IMR-90 (cell line): ENCODE measurements around the gene GPR27. TPM values are rescaled to one million over a fixed set of nuclear protein-coding genes. Genes with fewer than 3 reads are reported as not detected.

Source experiments
- ATAC-seq: fragments of 200-7000 bp; cut with Tn5 transposase; 2 replicates; pipeline ENCODE4 v1.9.1; 2020; ENCODE audit warnings: low read depth, mild to moderate bottlenecking, moderate library complexity
- BruUV-seq: library from RNA; stranded (reverse); fragments of 400-500 nt; replicated peaks from 2 replicates; lab custom pipeline; 2021; lab: Mats Ljungman, UMichigan
- CTCF ChIA-PET: fragments of 300-600 bp; formaldehyde crosslinking; extraction: SDS; loops from one replicate; lab custom pipeline; 2021; ENCODE audit warnings: antibody characterized with exemption; lab: Yijun Ruan, JAX
- POLR2A ChIA-PET: fragments of 300-600 bp; sonication (Branson Sonifier 250); formaldehyde crosslinking; loops from one replicate; lab custom pipeline; 2022; ENCODE audit warnings: antibody characterized with exemption; ENCODE audit not compliant: unreplicated experiment; lab: Charles Lee
- DNase-seq: peaks from one replicate; pipeline ENCODE4 v3.0.0; 2013
- H2AFZ ChIP-seq: replicated peaks from 2 replicates; pipeline ENCODE3; 2013; ENCODE audit warnings: low read length, mild to moderate bottlenecking; ENCODE audit not compliant: poor library complexity
- H2AK5ac ChIP-seq: 2 replicates; pipeline ENCODE4 v1.6.1; 2013; ENCODE audit warnings: low read depth, low read length, inconsistent platforms
- H2AK9ac ChIP-seq: replicated peaks from 2 replicates; pipeline ENCODE3; 2013; ENCODE audit warnings: mild to moderate bottlenecking, low read depth, low read length, moderate library complexity; ENCODE audit not compliant: poor library complexity
- H2BK120ac ChIP-seq: 2 replicates; pipeline ENCODE4 v1.6.1; 2013; ENCODE audit warnings: low read depth, low read length, inconsistent platforms
- H2BK15ac ChIP-seq: 3 replicates; pipeline ENCODE4 v1.6.1; 2013; ENCODE audit warnings: low read depth, low read length, inconsistent platforms
- H2BK20ac ChIP-seq: 2 replicates; pipeline ENCODE4 v1.6.1; 2013; ENCODE audit warnings: low read depth, mild to moderate bottlenecking, inconsistent platforms, low read length, moderate library complexity
- H2BK5ac ChIP-seq: 2 replicates; pipeline ENCODE4 v1.6.1; 2013; ENCODE audit warnings: mild to moderate bottlenecking, low read depth, low read length, inconsistent platforms; ENCODE audit not compliant: poor library complexity, severe bottlenecking
- H3K14ac ChIP-seq: replicated peaks from 2 replicates; pipeline ENCODE4 v1.6.1; 2013; ENCODE audit warnings: low read depth, low read length, inconsistent platforms
- H3K18ac ChIP-seq: 2 replicates; pipeline ENCODE4 v1.6.1; 2013; ENCODE audit warnings: low read depth, low read length, control low read depth
- H3K23ac ChIP-seq: 2 replicates; pipeline ENCODE4 v1.6.1; 2013; ENCODE audit warnings: low read depth, low read length, inconsistent platforms
- H3K27ac ChIP-seq: 2 replicates; pipeline ENCODE4 v1.5.1; 2013; ENCODE audit warnings: mild to moderate bottlenecking, control low read depth, low read length; ENCODE audit not compliant: insufficient read depth
- H3K27me3 ChIP-seq: 2 replicates; pipeline ENCODE4 v1.6.1; 2013; ENCODE audit warnings: low read length; ENCODE audit not compliant: control insufficient read depth, insufficient read depth
- H3K36me3 ChIP-seq: 2 replicates; pipeline ENCODE4 v1.6.1; 2013; ENCODE audit warnings: low read length, mixed read lengths; ENCODE audit not compliant: control insufficient read depth, insufficient read depth
- H3K4ac ChIP-seq: 2 replicates; pipeline ENCODE4 v1.6.1; 2013; ENCODE audit warnings: low read depth, low read length, inconsistent platforms
- H3K4me1 ChIP-seq: 2 replicates; pipeline ENCODE4 v1.6.1; 2013; ENCODE audit warnings: low read length, mixed read lengths; ENCODE audit not compliant: control insufficient read depth, insufficient read depth
- H3K4me2 ChIP-seq: 2 replicates; pipeline ENCODE4 v1.6.1; 2013; ENCODE audit warnings: low read depth, mild to moderate bottlenecking, control low read depth, low read length, moderate library complexity
- H3K4me3 ChIP-seq: 2 replicates; pipeline ENCODE4 v1.5.1; 2013; ENCODE audit warnings: low read depth, mild to moderate bottlenecking, control low read depth, low read length, moderate library complexity; ENCODE audit not compliant: insufficient read depth
- H3K56ac ChIP-seq: 2 replicates; pipeline ENCODE4 v1.6.1; 2013; ENCODE audit warnings: low read length, inconsistent platforms; ENCODE audit not compliant: insufficient read depth; ENCODE audit errors: extremely low read depth
- H3K79me1 ChIP-seq, 2 experiments: 2 replicates each; pipeline ENCODE4 v1.6.1; 2013; ENCODE audit warnings: low read length in 2 of 2, inconsistent platforms in 1 of 2, low read depth in 1 of 2
- H3K9ac ChIP-seq: 2 replicates; pipeline ENCODE4 v1.6.1; 2013; ENCODE audit warnings: low read depth, low read length, control low read depth
- H3K9me1 ChIP-seq: 2 replicates; pipeline ENCODE4 v1.6.1; 2013; ENCODE audit warnings: low read length, inconsistent platforms; ENCODE audit not compliant: insufficient read depth
- H3K9me3 ChIP-seq: 2 replicates; pipeline ENCODE4 v1.6.1; 2013; ENCODE audit warnings: low read length; ENCODE audit not compliant: control insufficient read depth, insufficient read depth
- H4K20me1 ChIP-seq: 2 replicates; pipeline ENCODE4 v1.6.1; 2013; ENCODE audit warnings: low read length, inconsistent platforms; ENCODE audit not compliant: insufficient read depth
- H4K5ac ChIP-seq: 2 replicates; pipeline ENCODE4 v1.6.1; 2013; ENCODE audit warnings: mild to moderate bottlenecking, low read depth, low read length, control low read depth
- H4K8ac ChIP-seq, 2 experiments: 2 replicates each; pipeline ENCODE4 v1.6.1; 2013; ENCODE audit warnings: low read depth in 2 of 2, low read length in 2 of 2, control low read depth in 1 of 2, inconsistent platforms in 1 of 2
- H4K91ac ChIP-seq: 2 replicates; pipeline ENCODE4 v1.6.1; 2013; ENCODE audit warnings: low read depth, low read length, inconsistent platforms; ENCODE audit not compliant: insufficient read depth
- BHLHE40 ChIP-seq: fragments of 150-350 bp; IDR thresholded peaks from 2 replicates; pipeline ENCODE4 v1.6.1; 2016; ENCODE audit warnings: mild to moderate bottlenecking, low read depth, low read length
- CEBPB ChIP-seq: IDR thresholded peaks from 2 replicates; pipeline ENCODE4 v1.6.1; 2012; ENCODE audit warnings: low read depth, low read length, improper control_type of control experiment
- CHD1 ChIP-seq: IDR thresholded peaks from 2 replicates; pipeline ENCODE4 v1.6.1; 2012; ENCODE audit warnings: low read depth, low read length, improper control_type of control experiment
- CTCF ChIP-seq: conservative IDR thresholded peaks from 2 replicates; pipeline ENCODE4 v1.5.1; 2012; ENCODE audit warnings: mild to moderate bottlenecking, low read depth, low read length, improper control_type of control experiment
- ELK1 ChIP-seq: fragments of 150-350 bp; IDR thresholded peaks from 2 replicates; pipeline ENCODE4 v1.6.1; 2016; ENCODE audit warnings: low read depth, mild to moderate bottlenecking, low read length, moderate library complexity, borderline replicate concordance
- MAZ ChIP-seq: IDR thresholded peaks from 2 replicates; pipeline ENCODE4 v1.6.1; 2012; ENCODE audit warnings: low read depth, mild to moderate bottlenecking, low read length, improper control_type of control experiment, moderate library complexity, borderline replicate concordance
- MXI1 ChIP-seq: IDR thresholded peaks from 2 replicates; pipeline ENCODE4 v1.6.1; 2012; ENCODE audit warnings: low read depth, mild to moderate bottlenecking, low read length, moderate library complexity, borderline replicate concordance
- NFE2L2 ChIP-seq: fragments of 150-350 bp; IDR thresholded peaks from 2 replicates; pipeline ENCODE4 v1.6.1; 2016; ENCODE audit warnings: low read depth, mild to moderate bottlenecking, low read length
- POLR2A ChIP-seq: IDR thresholded peaks from 2 replicates; pipeline ENCODE4 v1.6.1; 2012; ENCODE audit warnings: mild to moderate bottlenecking, low read depth, low read length
- RAD21 ChIP-seq: IDR thresholded peaks from 2 replicates; pipeline ENCODE4 v1.6.1; 2012; ENCODE audit warnings: low read length, improper control_type of control experiment
- RCOR1 ChIP-seq: IDR thresholded peaks from 2 replicates; pipeline ENCODE4 v1.6.1; 2012; ENCODE audit warnings: mild to moderate bottlenecking, low read length, improper control_type of control experiment; ENCODE audit not compliant: insufficient replicate concordance
- RFX5 ChIP-seq: IDR thresholded peaks from 2 replicates; pipeline ENCODE4 v1.8.0; 2012; ENCODE audit warnings: low read depth, mild to moderate bottlenecking, low read length, moderate library complexity
- SMC3 ChIP-seq: fragments of 150-350 bp; IDR thresholded peaks from 2 replicates; pipeline ENCODE4 v1.6.1; 2016; ENCODE audit warnings: low read depth, mild to moderate bottlenecking, antibody characterized with exemption, low read length, moderate library complexity
- USF2 ChIP-seq: fragments of 150-350 bp; IDR thresholded peaks from 2 replicates; pipeline ENCODE4 v1.6.1; 2017; ENCODE audit warnings: mild to moderate bottlenecking, antibody characterized with exemption, low read length, low read depth
- WGBS, 2 experiments: methylation state at CpG; one replicate each; pipeline versions ENCODE4 v1.1.5 to v1.1.7; 2013; ENCODE audit warnings: missing lambda C conversion rate in 2 of 2; ENCODE audit not compliant: insufficient read length in 1 of 2; ENCODE audit errors: extremely low coverage in 2 of 2; 5-methylcytosine and 5-hydroxymethylcytosine counted together
- dilution Hi-C: fragments of 300-500 bp; cut with HindIII; formaldehyde crosslinking; loops from one replicate; pipeline ENCODE4 v1.14.3; 2018; ENCODE audit warnings: low sequenced_read_pairs; ENCODE audit not compliant: unreplicated experiment
- in situ Hi-C: fragments of 300-500 bp; cut with MboI; formaldehyde crosslinking; loops from 3 replicates; pipeline ENCODE4 v1.14.3; 2019; ENCODE audit warnings: low sequenced_read_pairs, inconsistent platforms, mixed read lengths
- intact Hi-C: fragments of 100-400 bp; cut with micrococcal nuclease; formaldehyde crosslinking; loops from 2 replicates; pipeline ENCODE4 v1.10.0; 2022
- polyA plus RNA-seq, 3 experiments: library from polyadenylated mRNA; depleted of rRNA; stranded (reverse); fragments of >200 nt; gene quantifications; 2 replicates each; pipeline ENCODE4 v1.2.3, GENCODE V29; 2012; ENCODE audit warnings: low replicate concordance in 1 of 3
- total RNA-seq: library from RNA; depleted of rRNA; stranded (reverse); fragments of >200 nt; gene quantifications from 2 replicates; pipeline ENCODE4 v1.2.3, GENCODE V29; 2012

GPR27 gene
- total and polyA plus RNA-seq, 2 of the 4 experiments (the other 2 are of a cell fraction), result not detected

- no peak overlapping the region for H3K14ac ChIP-seq
- H3K4me2 ChIP-seq, result no peak overlapping the region
- H4K91ac ChIP-seq, result no peak overlapping the region
- no peak overlapping the region for H2AK5ac ChIP-seq
- no peak overlapping the region for H3K4me3 ChIP-seq
- no peak overlapping the region for H2AFZ ChIP-seq
- no peak overlapping the region for H4K8ac ChIP-seq
- no peak for TF ChIP-seq RFX5
- TF ChIP-seq MXI1, result no peak
- no peak for TF ChIP-seq RAD21
- TF ChIP-seq SMC3, result no peak
- no peak for TF ChIP-seq RCOR1
- TF ChIP-seq CEBPB, result no peak
- TF ChIP-seq BHLHE40, result no peak
- no peak for TF ChIP-seq ELK1
- no peak for TF ChIP-seq NFE2L2
- TF ChIP-seq CHD1, result no peak
- no peak for TF ChIP-seq POLR2A
- no peak for TF ChIP-seq MAZ
- TF ChIP-seq CTCF, result no peak
- TF ChIP-seq USF2, result no peak
- intact Hi-C loops (no loop called here), dilution Hi-C loops (no loop called here), in situ Hi-C loops (no loop called here)
- no peak overlapping the region for H2BK5ac ChIP-seq
- H3K27ac ChIP-seq, result no peak overlapping the region
- WGBS, 2 experiments, result no CpG with 5 or more reads among the region's 3 CpGs
- H3K4me1 ChIP-seq, result no peaks in the 10 kb centered on the region
- H3K79me1 ChIP-seq, result no peaks in the 10 kb centered on the region
- no peak overlapping the region for H2BK120ac ChIP-seq
- H2AK9ac ChIP-seq, result no peak overlapping the region
- H2BK15ac ChIP-seq, result no peak overlapping the region
- no peak overlapping the region for H3K56ac ChIP-seq
- H3K18ac ChIP-seq, result no peak overlapping the region
- no peak for ATAC-seq
- H3K9me3 ChIP-seq, result no peaks in the 10 kb centered on the region
- no peak for DNase-seq
- H3K23ac ChIP-seq, result no peak overlapping the region
- no peak overlapping the region for H2BK20ac ChIP-seq
- no peaks in the 10 kb centered on the region for H3K9me1 ChIP-seq
- H3K4ac ChIP-seq, result no peak overlapping the region
- no peak overlapping the region for H4K5ac ChIP-seq
- no TSS peak for BruUV-seq
- H3K27me3 ChIP-seq, result peaks cover 25% of the 10 kb centered on the region
- H4K20me1 ChIP-seq, result no peaks in the 10 kb centered on the region
- ChIA-PET CTCF (interaction anchor here (0.6 kb wide), 1 partner anchor 8 kb away, joined by 3 read pairs; no protein-coding TSS in a partner anchor), POLR2A (no interaction called here)
- no peaks in the 10 kb centered on the region for H3K36me3 ChIP-seq
- H3K9ac ChIP-seq, result no peak overlapping the region
Measured at GRCh38 chr3:71778353-71778752, 24.7 kb downstream of the GPR27 start.
